Epithelial cell of esophagus (primary cell): ENCODE data around the gene ACTG1.
A peak's percentile ranks its signal among the peaks of the same experiment; 100 is the strongest.

Experiments used
- DNase-seq: peaks from one replicate; pipeline ENCODE4 v3.0.0; 2010; ENCODE audit warnings: low read depth
- H3K4me3 ChIP-seq: 2 replicates; pipeline ENCODE4 v1.5.1; 2011; ENCODE audit warnings: mild to moderate bottlenecking, low read length, control low read depth
- TF ChIP-seq, protein P1 (sequence below): IDR thresholded peaks from 2 replicates; pipeline ENCODE4 v1.5.1; 2011; ENCODE audit warnings: low read depth, mild to moderate bottlenecking, low read length, control low read depth, inconsistent platforms; ENCODE audit not compliant: insufficient read depth; ENCODE audit errors: missing control alignments

ACTG1 gene

DNA sequence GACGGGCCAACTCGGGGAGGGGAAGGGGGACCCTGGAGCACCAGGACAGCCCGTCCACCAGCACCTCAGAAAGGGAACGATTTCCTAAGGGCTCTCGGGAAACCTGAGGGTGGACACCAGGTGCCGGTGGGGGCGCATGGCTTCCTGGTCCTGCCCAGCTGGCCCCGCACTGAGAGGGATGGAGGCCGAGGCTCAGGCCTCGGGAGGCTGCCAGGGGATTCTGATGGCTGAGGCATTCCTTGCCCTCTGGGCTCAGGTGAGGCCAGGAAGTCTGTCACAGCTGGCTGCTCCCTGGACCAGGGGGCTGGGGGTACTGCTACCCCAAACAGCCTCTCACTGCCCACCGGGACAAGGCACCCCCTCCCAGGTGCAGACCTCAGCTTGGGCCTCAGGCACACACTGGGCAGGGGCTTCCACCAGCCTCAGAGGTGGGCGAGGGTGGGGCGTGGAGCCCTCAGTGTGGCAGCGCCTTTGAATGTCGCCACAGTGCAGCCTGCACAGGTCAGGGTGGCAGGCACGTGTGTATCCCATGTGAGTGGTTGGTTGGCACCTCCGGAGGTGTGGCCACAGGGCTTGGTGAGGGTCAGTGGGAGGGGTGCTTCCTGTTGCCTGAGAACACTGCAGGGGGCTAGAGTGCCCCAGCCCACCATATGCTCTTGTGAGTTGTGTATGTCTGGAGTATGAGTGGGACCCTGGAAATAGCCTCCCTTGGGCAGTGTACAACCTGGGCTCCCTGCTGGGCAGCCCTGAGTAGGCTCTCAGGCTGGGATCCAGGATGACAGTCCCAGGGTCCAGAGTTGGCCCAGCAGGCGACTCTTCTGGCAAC is 11.7 kb upstream of the ACTG1 start:
- TF ChIP-seq, protein P1, sequence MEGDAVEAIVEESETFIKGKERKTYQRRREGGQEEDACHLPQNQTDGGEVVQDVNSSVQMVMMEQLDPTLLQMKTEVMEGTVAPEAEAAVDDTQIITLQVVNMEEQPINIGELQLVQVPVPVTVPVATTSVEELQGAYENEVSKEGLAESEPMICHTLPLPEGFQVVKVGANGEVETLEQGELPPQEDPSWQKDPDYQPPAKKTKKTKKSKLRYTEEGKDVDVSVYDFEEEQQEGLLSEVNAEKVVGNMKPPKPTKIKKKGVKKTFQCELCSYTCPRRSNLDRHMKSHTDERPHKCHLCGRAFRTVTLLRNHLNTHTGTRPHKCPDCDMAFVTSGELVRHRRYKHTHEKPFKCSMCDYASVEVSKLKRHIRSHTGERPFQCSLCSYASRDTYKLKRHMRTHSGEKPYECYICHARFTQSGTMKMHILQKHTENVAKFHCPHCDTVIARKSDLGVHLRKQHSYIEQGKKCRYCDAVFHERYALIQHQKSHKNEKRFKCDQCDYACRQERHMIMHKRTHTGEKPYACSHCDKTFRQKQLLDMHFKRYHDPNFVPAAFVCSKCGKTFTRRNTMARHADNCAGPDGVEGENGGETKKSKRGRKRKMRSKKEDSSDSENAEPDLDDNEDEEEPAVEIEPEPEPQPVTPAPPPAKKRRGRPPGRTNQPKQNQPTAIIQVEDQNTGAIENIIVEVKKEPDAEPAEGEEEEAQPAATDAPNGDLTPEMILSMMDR = no peak
- DNase-seq = no peak
- no peak overlapping the region for H3K4me3 ChIP-seq

GRCh38 chr17:81523402-81524038 is 10.9 kb upstream of the ACTG1 start:
- no peak for DNase-seq
- H3K4me3 ChIP-seq = no peak overlapping the region
- TF ChIP-seq, protein P1 = no peak

DNA sequence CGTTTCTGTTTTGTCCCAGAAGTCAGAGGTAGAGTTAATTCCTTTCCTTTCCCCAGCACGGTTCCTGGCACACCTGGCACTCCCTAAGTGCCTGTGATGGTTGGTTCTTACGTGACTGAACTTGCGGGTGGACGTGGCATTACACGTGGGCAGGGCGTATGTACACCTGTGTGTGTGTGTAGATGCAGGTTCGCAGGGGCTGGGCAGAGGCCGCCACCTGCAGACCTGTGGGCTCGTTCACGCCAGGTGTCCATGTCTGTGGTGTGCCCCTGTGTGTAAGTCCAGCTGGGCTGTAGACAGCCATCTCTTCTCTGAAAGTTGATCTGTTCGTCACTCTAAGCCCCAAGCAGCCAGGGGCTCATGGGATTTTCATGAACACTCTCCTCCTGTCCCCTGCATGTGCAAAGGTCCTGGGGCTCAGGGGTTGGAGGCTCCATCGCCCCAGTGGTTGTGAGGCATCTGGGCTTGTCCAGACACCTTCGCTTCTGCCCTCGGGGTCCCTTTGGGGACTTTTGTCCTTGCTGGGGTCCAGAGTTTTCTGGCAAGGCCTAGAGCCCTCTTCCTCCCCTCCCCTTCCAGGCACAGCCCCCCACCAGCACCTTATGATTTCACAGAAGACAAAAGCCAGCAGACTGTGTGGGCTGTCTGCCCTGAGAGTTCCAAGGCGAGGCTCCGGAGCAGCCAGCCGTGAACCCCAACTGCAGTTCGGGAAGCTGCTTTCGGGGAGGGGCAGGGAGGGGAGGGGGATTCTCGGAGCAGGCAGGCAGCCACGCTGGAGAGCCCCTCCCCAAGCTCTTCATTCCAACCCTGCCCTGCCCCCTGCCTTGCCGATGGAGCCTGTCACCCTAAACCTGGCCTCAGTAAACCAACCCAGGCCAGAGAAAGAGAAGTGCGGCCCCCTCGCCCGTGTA is 10.1 kb upstream of the ACTG1 start:
- TF ChIP-seq, protein P1 = peak; percentile 24
- H3K4me3 ChIP-seq = no peak overlapping the region
- DNase-seq = no peak

DNA sequence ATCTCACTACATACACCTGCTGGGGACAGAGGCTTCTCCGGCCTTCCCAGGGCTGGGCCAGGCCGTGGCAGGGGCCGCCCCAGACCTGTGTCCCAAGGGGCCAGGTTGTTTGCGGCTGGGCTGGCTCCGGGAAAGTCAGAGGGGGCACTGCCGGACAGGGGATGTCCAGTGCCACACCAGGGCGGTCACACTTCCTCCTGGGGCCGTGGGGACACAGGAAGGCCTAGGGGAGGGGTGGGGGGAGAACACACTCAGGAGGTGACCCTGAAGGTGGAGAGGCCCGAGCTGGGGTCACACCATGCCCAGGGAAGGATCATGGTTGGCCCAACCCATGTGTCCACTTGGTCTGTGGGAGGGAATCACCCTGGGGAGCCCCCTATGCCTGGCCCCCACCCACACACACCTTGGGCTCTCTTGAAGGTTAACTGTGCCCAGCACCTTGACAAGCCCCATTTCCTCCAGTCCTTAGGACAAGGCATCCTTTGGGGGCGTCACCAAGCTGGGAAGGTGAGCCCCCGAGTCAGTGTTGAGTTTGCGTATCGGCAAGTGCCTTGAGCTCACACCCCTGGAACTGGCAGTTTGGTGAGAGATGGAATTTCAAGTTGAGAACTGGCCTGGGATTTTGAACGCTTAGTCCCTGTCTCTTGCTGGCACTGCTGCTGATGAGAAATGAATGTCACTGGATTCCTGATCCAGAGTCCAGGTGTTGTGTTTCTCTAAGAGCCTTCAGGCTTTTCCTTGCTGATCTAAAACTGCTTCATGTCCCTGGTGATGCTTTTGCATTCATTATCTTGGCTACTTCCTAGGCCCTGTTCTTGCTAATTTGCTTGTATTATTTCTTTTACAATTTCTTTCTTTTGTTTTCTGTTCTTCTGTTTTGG is 7.7 kb upstream of the ACTG1 start:
- no peak for DNase-seq
- TF ChIP-seq, protein P1 = no peak

GRCh38 chr17:81519284-81520020 is 6.9 kb upstream of the ACTG1 start:
- peak; percentile 53 for DNase-seq
- peak overlapping the region; percentile 25 for H3K4me3 ChIP-seq
- TF ChIP-seq, protein P1 = peak; percentile 28

More for the DNA sequence above, 7.7 kb upstream of the ACTG1 start:
- H3K4me3 ChIP-seq = no peak overlapping the region
